Liver (tissue), 3 donors: ENCODE measurements around the gene ASPSCR1.

Source experiments
- EGR1 ChIP-seq, 2 donors: IDR thresholded peaks; 2 replicates each; pipeline ENCODE4 v1.6.1; 2016 to 2018; ENCODE audit warnings: antibody characterized with exemption in 2 of 2, low read depth in 2 of 2
- GABPA ChIP-seq, 2 donors: IDR thresholded peaks in 1 of 2; conservative IDR thresholded peaks in 1 of 2; 2 replicates each; pipeline ENCODE4 v1.6.1; 2016; ENCODE audit warnings: antibody characterized with exemption in 2 of 2, mild to moderate bottlenecking in 1 of 2, moderate library complexity in 1 of 2
- JUND ChIP-seq, 2 donors: IDR thresholded peaks; 2 replicates each; pipeline ENCODE4 v1.6.1; 2016; ENCODE audit warnings: antibody characterized with exemption in 2 of 2
- RAD21 ChIP-seq, 2 donors: IDR thresholded peaks; 2 replicates each; pipeline ENCODE4 v1.6.1; 2016; ENCODE audit warnings: antibody characterized with exemption in 2 of 2, mild to moderate bottlenecking in 2 of 2
- TF ChIP-seq, protein P1 (sequence below): fragments of 150-350 bp; IDR thresholded peaks from 2 replicates; pipeline ENCODE4 v1.5.1; 2017; ENCODE audit warnings: improper control_type of control experiment, low read depth, low read length; ENCODE audit not compliant: missing input control
- donor health status: healthy.
- donor health status: healthy.

DNA sequence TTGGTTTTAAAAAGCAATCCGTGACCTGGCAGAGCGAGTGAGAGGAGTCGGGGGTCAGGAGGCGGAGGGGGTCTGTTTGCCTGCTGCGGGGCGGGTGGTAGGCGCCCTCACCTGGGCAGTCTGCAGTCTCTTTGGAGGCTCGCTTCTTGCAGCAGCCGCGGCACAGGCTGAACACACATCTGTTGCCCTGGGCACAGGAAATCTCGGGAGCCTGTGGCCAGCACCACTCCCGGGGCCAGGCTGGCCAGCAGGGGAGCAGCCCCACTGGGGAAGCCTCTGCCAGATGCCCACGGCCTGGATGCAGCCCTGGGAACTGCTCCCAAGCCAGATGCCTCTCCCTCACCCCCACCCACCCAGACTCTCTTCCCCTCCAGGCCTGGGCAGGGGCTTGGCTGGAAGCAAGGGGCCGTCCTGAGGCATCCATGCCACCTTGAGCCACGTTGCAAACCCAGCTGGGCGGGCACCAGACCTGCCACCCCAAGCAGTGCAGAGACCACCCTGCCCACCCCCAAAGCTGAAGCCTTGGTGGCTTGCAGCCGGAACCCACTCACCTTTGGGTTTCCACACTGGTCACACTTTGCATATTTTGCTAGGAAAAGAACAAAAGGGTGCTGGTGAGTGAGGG, 80.9 kb downstream of the ASPSCR1 start:
- TF ChIP-seq, protein P1, sequence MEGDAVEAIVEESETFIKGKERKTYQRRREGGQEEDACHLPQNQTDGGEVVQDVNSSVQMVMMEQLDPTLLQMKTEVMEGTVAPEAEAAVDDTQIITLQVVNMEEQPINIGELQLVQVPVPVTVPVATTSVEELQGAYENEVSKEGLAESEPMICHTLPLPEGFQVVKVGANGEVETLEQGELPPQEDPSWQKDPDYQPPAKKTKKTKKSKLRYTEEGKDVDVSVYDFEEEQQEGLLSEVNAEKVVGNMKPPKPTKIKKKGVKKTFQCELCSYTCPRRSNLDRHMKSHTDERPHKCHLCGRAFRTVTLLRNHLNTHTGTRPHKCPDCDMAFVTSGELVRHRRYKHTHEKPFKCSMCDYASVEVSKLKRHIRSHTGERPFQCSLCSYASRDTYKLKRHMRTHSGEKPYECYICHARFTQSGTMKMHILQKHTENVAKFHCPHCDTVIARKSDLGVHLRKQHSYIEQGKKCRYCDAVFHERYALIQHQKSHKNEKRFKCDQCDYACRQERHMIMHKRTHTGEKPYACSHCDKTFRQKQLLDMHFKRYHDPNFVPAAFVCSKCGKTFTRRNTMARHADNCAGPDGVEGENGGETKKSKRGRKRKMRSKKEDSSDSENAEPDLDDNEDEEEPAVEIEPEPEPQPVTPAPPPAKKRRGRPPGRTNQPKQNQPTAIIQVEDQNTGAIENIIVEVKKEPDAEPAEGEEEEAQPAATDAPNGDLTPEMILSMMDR, result no peak
- no peak for TF ChIP-seq RAD21 (IDR thresholded peaks at IDR 0.05)
- TF ChIP-seq EGR1 (IDR thresholded peaks at IDR 0.05; ENCODE audit: low read depth in 2 of 2), result no peak
- no peak for TF ChIP-seq GABPA (IDR thresholded peaks at IDR 0.05 in 1 of 2, conservative IDR thresholded peaks at IDR 0.05 in 1 of 2)
- no peak for TF ChIP-seq JUND (IDR thresholded peaks at IDR 0.05)
